ENCODE data around the gene NIPAL3.

Gene NIPAL3

GRCh38 chr1:24383381-24383940, 32.1 kb upstream of the NIPAL3 start:
- no peaks in the 10 kb centered on the region for H3K9me3 ChIP-seq (ENCODE audit: control insufficient read depth, insufficient read depth, low read length)
- H3K4me3 ChIP-seq (ENCODE audit: low read depth, low read length): no peak overlapping the region
- H3K9ac ChIP-seq (ENCODE audit: low read depth, low read length): no peak overlapping the region
- H3K4me1 ChIP-seq (ENCODE audit: control insufficient read depth, insufficient read depth, low read length): no peaks in the 10 kb centered on the region
- H3K27me3 ChIP-seq (ENCODE audit: control insufficient read depth, insufficient read depth, low read length): no peaks in the 10 kb centered on the region
- no peaks in the 10 kb centered on the region for H3K36me3 ChIP-seq (ENCODE audit: control insufficient read depth, insufficient read depth, low read length)

- Histone ChIP-seq H3K9ac (ENCODE audit: low read depth, low read length) (no peak overlapping the region), H3K9me3 (ENCODE audit: control insufficient read depth, insufficient read depth, low read length) (no peaks in the 10 kb centered on the region), H3K4me3 (ENCODE audit: low read depth, low read length) (no peak overlapping the region), H3K27me3 (ENCODE audit: control insufficient read depth, insufficient read depth, low read length) (no peaks in the 10 kb centered on the region), H3K36me3 (ENCODE audit: control insufficient read depth, insufficient read depth, low read length) (no peaks in the 10 kb centered on the region), H3K4me1 (ENCODE audit: control insufficient read depth, insufficient read depth, low read length) (no peaks in the 10 kb centered on the region)
Observed at GRCh38 chr1:24384251-24385090, 31.1 kb upstream of the NIPAL3 start.

GRCh38 chr1:24385160-24385940, 30.3 kb upstream of the NIPAL3 start:
- no peaks in the 10 kb centered on the region for H3K36me3 ChIP-seq (ENCODE audit: control insufficient read depth, insufficient read depth, low read length)
- no peaks in the 10 kb centered on the region for H3K27me3 ChIP-seq (ENCODE audit: control insufficient read depth, insufficient read depth, low read length)
- H3K4me1 ChIP-seq (ENCODE audit: control insufficient read depth, insufficient read depth, low read length): no peaks in the 10 kb centered on the region
- H3K4me3 ChIP-seq (ENCODE audit: low read depth, low read length): no peak overlapping the region
- no peaks in the 10 kb centered on the region for H3K9me3 ChIP-seq (ENCODE audit: control insufficient read depth, insufficient read depth, low read length)
- no peak overlapping the region for H3K9ac ChIP-seq (ENCODE audit: low read depth, low read length)

- Histone ChIP-seq H3K9me3 (ENCODE audit: control insufficient read depth, insufficient read depth, low read length) (no peaks in the 10 kb centered on the region), H3K9ac (ENCODE audit: low read depth, low read length) (no peak overlapping the region), H3K4me3 (ENCODE audit: low read depth, low read length) (no peak overlapping the region), H3K4me1 (ENCODE audit: control insufficient read depth, insufficient read depth, low read length) (no peaks in the 10 kb centered on the region), H3K36me3 (ENCODE audit: control insufficient read depth, insufficient read depth, low read length) (no peaks in the 10 kb centered on the region), H3K27me3 (ENCODE audit: control insufficient read depth, insufficient read depth, low read length) (no peaks in the 10 kb centered on the region)
Observed at GRCh38 chr1:24386241-24386640, 29.4 kb upstream of the NIPAL3 start.

GRCh38 chr1:24386931-24387330, 28.7 kb upstream of the NIPAL3 start:
- H3K36me3 ChIP-seq (ENCODE audit: control insufficient read depth, insufficient read depth, low read length): no peaks in the 10 kb centered on the region

GRCh38 chr1:24387636-24388175, 27.9 kb upstream of the NIPAL3 start:
- no peak overlapping the region for H3K9ac ChIP-seq (ENCODE audit: low read depth, low read length)
- no peaks in the 10 kb centered on the region for H3K27me3 ChIP-seq (ENCODE audit: control insufficient read depth, insufficient read depth, low read length)
- no peaks in the 10 kb centered on the region for H3K4me1 ChIP-seq (ENCODE audit: control insufficient read depth, insufficient read depth, low read length)

More at GRCh38 chr1:24386931-24387330, 28.7 kb upstream of the NIPAL3 start:
- H3K4me1 ChIP-seq (ENCODE audit: control insufficient read depth, insufficient read depth, low read length): no peaks in the 10 kb centered on the region
- no peak overlapping the region for H3K4me3 ChIP-seq (ENCODE audit: low read depth, low read length)
- no peaks in the 10 kb centered on the region for H3K9me3 ChIP-seq (ENCODE audit: control insufficient read depth, insufficient read depth, low read length)
- H3K9ac ChIP-seq (ENCODE audit: low read depth, low read length): no peak overlapping the region
- H3K27me3 ChIP-seq (ENCODE audit: control insufficient read depth, insufficient read depth, low read length): no peaks in the 10 kb centered on the region

GRCh38 chr1:24388331-24388885, 27.2 kb upstream of the NIPAL3 start:
- no peaks in the 10 kb centered on the region for H3K9me3 ChIP-seq (ENCODE audit: control insufficient read depth, insufficient read depth, low read length)
- peaks cover 3% of the 10 kb centered on the region for H3K4me1 ChIP-seq (ENCODE audit: control insufficient read depth, insufficient read depth, low read length)
- H3K36me3 ChIP-seq (ENCODE audit: control insufficient read depth, insufficient read depth, low read length): no peaks in the 10 kb centered on the region
- H3K27me3 ChIP-seq (ENCODE audit: control insufficient read depth, insufficient read depth, low read length): no peaks in the 10 kb centered on the region
- no peak overlapping the region for H3K9ac ChIP-seq (ENCODE audit: low read depth, low read length)
- H3K4me3 ChIP-seq (ENCODE audit: low read depth, low read length): no peak overlapping the region

More at GRCh38 chr1:24387636-24388175, 27.9 kb upstream of the NIPAL3 start:
- Histone ChIP-seq H3K4me3 (ENCODE audit: low read depth, low read length) (no peak overlapping the region), H3K9me3 (ENCODE audit: control insufficient read depth, insufficient read depth, low read length) (no peaks in the 10 kb centered on the region), H3K36me3 (ENCODE audit: control insufficient read depth, insufficient read depth, low read length) (no peaks in the 10 kb centered on the region)

GRCh38 chr1:24389231-24389678, 26.3 kb upstream of the NIPAL3 start:
- H3K36me3 ChIP-seq (ENCODE audit: control insufficient read depth, insufficient read depth, low read length): no peaks in the 10 kb centered on the region
- H3K9ac ChIP-seq (ENCODE audit: low read depth, low read length): no peak overlapping the region
- no peak overlapping the region for H3K4me3 ChIP-seq (ENCODE audit: low read depth, low read length)
- no peaks in the 10 kb centered on the region for H3K9me3 ChIP-seq (ENCODE audit: control insufficient read depth, insufficient read depth, low read length)
- H3K4me1 ChIP-seq (ENCODE audit: control insufficient read depth, insufficient read depth, low read length): peaks cover 3% of the 10 kb centered on the region
- H3K27me3 ChIP-seq (ENCODE audit: control insufficient read depth, insufficient read depth, low read length): no peaks in the 10 kb centered on the region

- Histone ChIP-seq H3K4me1 (ENCODE audit: control insufficient read depth, insufficient read depth, low read length) (peaks cover 3% of the 10 kb centered on the region), H3K4me3 (ENCODE audit: low read depth, low read length) (no peak overlapping the region), H3K36me3 (ENCODE audit: control insufficient read depth, insufficient read depth, low read length) (no peaks in the 10 kb centered on the region), H3K27me3 (ENCODE audit: control insufficient read depth, insufficient read depth, low read length) (no peaks in the 10 kb centered on the region), H3K9ac (ENCODE audit: low read depth, low read length) (no peak overlapping the region), H3K9me3 (ENCODE audit: control insufficient read depth, insufficient read depth, low read length) (no peaks in the 10 kb centered on the region)
Observed at GRCh38 chr1:24390924-24391782, 24.4 kb upstream of the NIPAL3 start.

GRCh38 chr1:24391882-24392603, 23.6 kb upstream of the NIPAL3 start:
- H3K4me3 ChIP-seq (ENCODE audit: low read depth, low read length): no peak overlapping the region
- no peak overlapping the region for H3K9ac ChIP-seq (ENCODE audit: low read depth, low read length)
- peaks cover 3% of the 10 kb centered on the region for H3K4me1 ChIP-seq (ENCODE audit: control insufficient read depth, insufficient read depth, low read length)

More at GRCh38 chr1:24391882-24392603, 23.6 kb upstream of the NIPAL3 start:
- Histone ChIP-seq H3K36me3 (ENCODE audit: control insufficient read depth, insufficient read depth, low read length) (no peaks in the 10 kb centered on the region), H3K27me3 (ENCODE audit: control insufficient read depth, insufficient read depth, low read length) (no peaks in the 10 kb centered on the region), H3K9me3 (ENCODE audit: control insufficient read depth, insufficient read depth, low read length) (no peaks in the 10 kb centered on the region)
